Ovary (tissue), 9 donors: ENCODE measurements around the gene SELP. TPM values are rescaled to one million over a fixed set of nuclear protein-coding genes. Genes with fewer than 3 reads are reported as not detected.

Source experiments
- DNase-seq, 5 donors: peaks; one replicate each; pipeline ENCODE4 v3.0.0-alpha.2; 2019 to 2020
- H3K27ac ChIP-seq, 2 donors: fragments of 200-600 bp; one replicate each; pipeline versions ENCODE4 v1.5.1 to v1.8.0; 2019 to 2022
- H3K27me3 ChIP-seq: fragments of 200-600 bp; one replicate; pipeline ENCODE4 v1.8.0; 2022
- H3K36me3 ChIP-seq: fragments of 200-600 bp; sonication (generic); one replicate; pipeline ENCODE4 v1.5.1; 2019
- H3K4me1 ChIP-seq: one replicate; pipeline ENCODE4 v1.8.1; 2013; ENCODE audit warnings: mild to moderate bottlenecking, moderate library complexity; ENCODE audit not compliant: insufficient read depth
- H3K4me3 ChIP-seq: fragments of 200-600 bp; sonication (generic); one replicate; pipeline ENCODE4 v1.5.1; 2017
- H3K9me3 ChIP-seq, 2 donors: fragments of 200-600 bp in 1 of 2; sonication (generic) in 1 of 2; one replicate each; pipeline versions ENCODE4 v1.5.1 to v1.8.1; 2013 to 2019; ENCODE audit warnings: mild to moderate bottlenecking in 1 of 2, moderate library complexity in 1 of 2
- EP300 ChIP-seq: sonication (generic); formaldehyde crosslinking; IDR thresholded peaks from one replicate; pipeline ENCODE4 v1.6.1; 2017; ENCODE audit warnings: antibody characterized with exemption
- POLR2A ChIP-seq: fragments of 450-650 bp; IDR thresholded peaks from one replicate; pipeline ENCODE4 v1.6.1; 2017; ENCODE audit warnings: antibody characterized with exemption, mild to moderate bottlenecking, moderate library complexity
- WGBS, 3 donors: extraction: QIAGEN DNeasy Blood & Tissue Kit in 1 of 3; methylation state at CpG; one replicate each; pipeline versions ENCODE4 v1.1.5 to v1.1.7; 2013 to 2017; 5-methylcytosine and 5-hydroxymethylcytosine counted together
- intact Hi-C, 4 donors: fragments of 100-400 bp; cut with DNase I; formaldehyde crosslinking; loops; one replicate each; pipeline versions ENCODE4 v1.11.0 to v1.15.1; 2022 to 2023
- polyA plus RNA-seq, 2 donors: library from polyadenylated mRNA; stranded (reverse); fragments of 200-250 nt in 1 of 2; fragments of 350-450 nt in 1 of 2; fragmentation: Illumina TruSeq in 1 of 2; extraction: RNeasy Lipid Tissue Mini Kit (QIAGEN cat#74804) in 1 of 2; gene quantifications; one replicate each; pipeline ENCODE4 v1.2.3, GENCODE V29; 2013 to 2014
- total RNA-seq, 7 donors: library from RNA; depleted of rRNA in 2 of 7; stranded (reverse); fragments of >200 nt in 2 of 7; fragmentation: NEBNext Ultra II Directional in 3 of 7; extraction: Animal tissue kit (Norgen Biotek cat#: 25700) in 3 of 7; gene quantifications; one replicate each; pipeline versions ENCODE4 v1.1.0 to v1.2.4, GENCODE V29; 2016 to 2023
- TF ChIP-seq, protein P1 (sequence below), 3 donors: fragments of 450-650 bp in 2 of 3; fragments of 200-600 bp in 1 of 3; IDR thresholded peaks; one replicate each; pipeline versions ENCODE4 v1.5.1 to v1.8.0; 2016 to 2022; ENCODE audit warnings: antibody characterized with exemption in 3 of 3, mild to moderate bottlenecking in 1 of 3
- donor health status: DM: no; HTN: no; CAD: no; lungs with moderate emphysema.
- donor health status: DM: no; HTN: no; CAD: no.
- donor health status: Bipolar disorder and iron deficiency.
- donor health status: DM: yes; HTN: yes; CAD: no.
- donor health status: DM: no; HTN: no; CAD: no.
- donor health status: DM: yes; HTN: yes; CAD: no.

Gene SELP
- total and polyA plus RNA-seq, 9 donors: 0.68 to 19.7 (median 5.2) TPM

GRCh38 chr1:169631249-169631648, 1.3 kb upstream of the SELP start:
- DNase-seq: no peak
- Histone ChIP-seq H3K4me3 (no peak overlapping the region), H3K27me3 (no peaks in the 10 kb centered on the region), H3K27ac (no peak overlapping the region), H3K9me3 (no peaks in the 10 kb centered on the region), H3K4me1 (no peaks in the 10 kb centered on the region), H3K36me3 (no peaks in the 10 kb centered on the region)
- no peak for TF ChIP-seq EP300
- TF ChIP-seq POLR2A: no peak
- intact Hi-C loops: no loop called here
- WGBS, 3 donors: 77 to 84% (median 81%) methylated on average over 3 of the region's 3 CpGs

DNA sequence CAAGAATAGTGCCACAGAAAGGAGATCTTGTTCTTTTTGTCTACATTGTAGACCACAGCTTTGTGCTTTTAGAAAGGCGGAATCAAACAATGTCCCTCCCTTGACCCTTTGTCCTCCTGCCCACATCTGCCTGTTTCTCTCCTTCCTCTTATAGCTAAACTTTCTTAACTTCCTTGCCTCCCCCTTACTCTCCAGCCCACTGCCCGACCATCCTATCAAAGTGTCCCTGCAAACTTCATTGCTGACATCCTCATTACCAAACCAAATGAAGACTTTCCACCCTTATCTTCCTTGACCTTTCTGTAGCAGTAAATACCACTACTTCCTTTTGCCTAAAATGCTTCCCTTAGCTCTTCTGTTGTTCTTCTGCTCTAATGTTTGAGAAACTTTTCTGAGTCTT, 5.0 kb downstream of the SELP start:
- H3K27me3 ChIP-seq: no peaks in the 10 kb centered on the region
- H3K36me3 ChIP-seq: no peaks in the 10 kb centered on the region
- intact Hi-C loops: no loop called here
- no peaks in the 10 kb centered on the region for H3K4me1 ChIP-seq
- no peak overlapping the region for H3K27ac ChIP-seq
- 26 to 37% (median 29%) methylated on average over 2 of the region's 2 CpGs for WGBS, 3 donors
- H3K9me3 ChIP-seq: no peaks in the 10 kb centered on the region
- no peak for DNase-seq
- no peak overlapping the region for H3K4me3 ChIP-seq
- TF ChIP-seq, protein P1, sequence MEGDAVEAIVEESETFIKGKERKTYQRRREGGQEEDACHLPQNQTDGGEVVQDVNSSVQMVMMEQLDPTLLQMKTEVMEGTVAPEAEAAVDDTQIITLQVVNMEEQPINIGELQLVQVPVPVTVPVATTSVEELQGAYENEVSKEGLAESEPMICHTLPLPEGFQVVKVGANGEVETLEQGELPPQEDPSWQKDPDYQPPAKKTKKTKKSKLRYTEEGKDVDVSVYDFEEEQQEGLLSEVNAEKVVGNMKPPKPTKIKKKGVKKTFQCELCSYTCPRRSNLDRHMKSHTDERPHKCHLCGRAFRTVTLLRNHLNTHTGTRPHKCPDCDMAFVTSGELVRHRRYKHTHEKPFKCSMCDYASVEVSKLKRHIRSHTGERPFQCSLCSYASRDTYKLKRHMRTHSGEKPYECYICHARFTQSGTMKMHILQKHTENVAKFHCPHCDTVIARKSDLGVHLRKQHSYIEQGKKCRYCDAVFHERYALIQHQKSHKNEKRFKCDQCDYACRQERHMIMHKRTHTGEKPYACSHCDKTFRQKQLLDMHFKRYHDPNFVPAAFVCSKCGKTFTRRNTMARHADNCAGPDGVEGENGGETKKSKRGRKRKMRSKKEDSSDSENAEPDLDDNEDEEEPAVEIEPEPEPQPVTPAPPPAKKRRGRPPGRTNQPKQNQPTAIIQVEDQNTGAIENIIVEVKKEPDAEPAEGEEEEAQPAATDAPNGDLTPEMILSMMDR (IDR thresholded peaks at IDR 0.05): no peak
- TF ChIP-seq EP300 (no peak), POLR2A (no peak)

- Histone ChIP-seq H3K36me3 (no peaks in the 10 kb centered on the region), H3K9me3 (no peaks in the 10 kb centered on the region), H3K4me3 (no peak overlapping the region), H3K4me1 (no peaks in the 10 kb centered on the region), H3K27ac (no peak overlapping the region), H3K27me3 (no peaks in the 10 kb centered on the region)
- no peak for DNase-seq
- TF ChIP-seq EP300: no peak
- TF ChIP-seq, protein P1 (IDR thresholded peaks at IDR 0.05): no peak
- no peak for TF ChIP-seq POLR2A
- intact Hi-C loops: no loop called here
These were observed 5.8 kb downstream of the SELP start for GRCh38 chr1:169624122-169624521.

DNA sequence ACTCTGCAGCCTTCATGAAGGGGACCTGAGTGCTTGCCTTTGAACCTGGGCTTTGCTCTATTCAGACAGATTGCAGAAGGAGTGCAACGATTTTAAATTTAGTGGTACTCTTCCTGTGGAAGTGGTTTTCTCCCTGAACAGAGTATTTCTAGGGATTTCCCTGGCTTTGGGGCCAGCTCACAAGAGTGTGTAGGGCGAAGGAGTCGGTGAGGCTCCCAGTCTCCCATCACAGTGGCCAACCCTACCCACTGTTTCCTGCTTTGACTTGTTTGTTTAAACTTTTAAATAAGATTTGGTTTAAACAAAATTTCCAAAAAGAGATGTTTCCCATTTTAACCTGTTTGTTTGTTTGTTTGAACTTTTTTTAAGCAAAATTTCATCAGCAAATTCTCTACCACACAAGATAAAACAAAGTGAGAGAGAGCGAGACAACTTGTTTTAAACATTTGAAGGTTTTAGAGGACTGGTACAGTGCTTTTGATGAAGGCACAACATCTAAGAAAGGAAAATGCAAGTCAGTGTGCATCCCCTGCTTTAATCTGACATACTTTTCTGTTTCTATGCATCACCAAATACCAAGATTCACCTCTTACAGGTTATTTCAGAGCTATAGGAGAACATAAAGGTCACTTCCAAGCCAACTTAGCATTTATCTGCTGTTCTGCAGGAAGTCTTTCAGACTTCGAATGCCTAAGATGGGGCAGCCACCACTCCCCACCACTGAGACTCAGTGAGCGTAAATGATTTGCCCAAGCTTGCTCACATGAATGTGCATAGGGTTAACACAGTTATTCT, 6.6 kb downstream of the SELP start:
- 84 to 85% (median 84%) methylated on average over 6 of the region's 6 CpGs for WGBS, 3 donors
- H3K4me1 ChIP-seq: no peaks in the 10 kb centered on the region
- H3K27ac ChIP-seq: no peak overlapping the region
- intact Hi-C loops: no loop called here
- no peaks in the 10 kb centered on the region for H3K27me3 ChIP-seq
- H3K9me3 ChIP-seq: no peaks in the 10 kb centered on the region
- no peaks in the 10 kb centered on the region for H3K36me3 ChIP-seq
- TF ChIP-seq EP300 (no peak), POLR2A (no peak)
- TF ChIP-seq, protein P1 (IDR thresholded peaks at IDR 0.05): no peak
- H3K4me3 ChIP-seq: no peak overlapping the region
- no peak for DNase-seq

DNA sequence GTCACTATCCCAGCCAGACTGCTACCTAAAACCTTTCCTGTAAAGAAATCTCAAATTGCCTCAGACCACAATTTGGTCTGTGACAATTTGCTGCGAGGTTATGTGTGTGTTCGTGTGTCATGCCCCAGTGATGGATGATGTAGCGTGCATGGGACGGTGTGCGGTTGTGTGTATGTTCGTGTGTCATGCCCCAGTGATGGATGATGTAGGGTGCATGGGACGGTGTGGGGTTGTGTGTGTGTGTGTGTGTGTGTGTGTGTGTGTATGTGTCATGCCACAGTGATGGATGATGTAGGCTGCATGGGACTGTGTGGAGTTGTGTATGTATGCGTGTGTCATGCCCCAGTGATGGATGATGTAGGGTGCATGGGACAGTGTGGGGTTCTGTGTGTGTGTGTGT, 9.4 kb downstream of the SELP start:
- Histone ChIP-seq H3K4me1 (no peaks in the 10 kb centered on the region), H3K36me3 (no peaks in the 10 kb centered on the region), H3K9me3 (no peaks in the 10 kb centered on the region), H3K4me3 (no peak overlapping the region), H3K27ac (no peak overlapping the region), H3K27me3 (no peaks in the 10 kb centered on the region)
- intact Hi-C loops: no loop called here
- WGBS, 3 donors: 90 to 92% (median 91%) methylated on average over 8 of the region's 8 CpGs
- TF ChIP-seq POLR2A (no peak), EP300 (no peak)
- DNase-seq: no peak
